Endodermal cell (in vitro differentiated cells): ENCODE results near the gene SRRM1. TPM values are rescaled to one million over a fixed set of nuclear protein-coding genes. Genes with fewer than 3 reads are reported as not detected.
A peak's percentile ranks its signal among the peaks of the same experiment; 100 is the strongest.

Experiments
- DNase-seq: peaks from one replicate; pipeline ENCODE4 v3.0.0-alpha.2; 2017
- H3K27ac ChIP-seq: 2 replicates; pipeline ENCODE4 v1.5.1; 2013; ENCODE audit warnings: mild to moderate bottlenecking, low read depth, low read length, moderate library complexity
- H3K27me3 ChIP-seq: 2 replicates; pipeline ENCODE4 v1.6.1; 2013; ENCODE audit warnings: mild to moderate bottlenecking, low read length, moderate library complexity; ENCODE audit not compliant: insufficient read depth, control insufficient read depth, poor library complexity, severe bottlenecking
- H3K36me3 ChIP-seq: 2 replicates; pipeline ENCODE4 v1.7.0; 2013; ENCODE audit warnings: mild to moderate bottlenecking, low read length, moderate library complexity; ENCODE audit not compliant: control insufficient read depth, insufficient read depth
- H3K4me1 ChIP-seq: one replicate; pipeline ENCODE4 v1.7.0; 2013; ENCODE audit warnings: low read length; ENCODE audit not compliant: control insufficient read depth, insufficient read depth
- H3K4me3 ChIP-seq: 2 replicates; pipeline ENCODE4 v1.5.1; 2013; ENCODE audit warnings: mild to moderate bottlenecking, low read length, moderate library complexity
- H3K9ac ChIP-seq: 2 replicates; pipeline ENCODE4 v1.6.1; 2013; ENCODE audit warnings: mild to moderate bottlenecking, low read length, moderate library complexity; ENCODE audit not compliant: poor library complexity, severe bottlenecking; ENCODE audit errors: extremely low read depth
- H3K9me3 ChIP-seq: 2 replicates; pipeline ENCODE4 v1.6.1; 2013; ENCODE audit warnings: mild to moderate bottlenecking, low read length, moderate library complexity; ENCODE audit not compliant: control insufficient read depth
- H3K27ac Mint-ChIP-seq: 2 replicates; pipeline ENCODE4 v1.8.0; 2020; ENCODE audit warnings: mixed read lengths
- H3K27me3 Mint-ChIP-seq: 2 replicates; pipeline ENCODE4 v1.8.0; 2021; ENCODE audit warnings: mild to moderate bottlenecking, mixed read lengths; ENCODE audit not compliant: insufficient read depth
- H3K36me3 Mint-ChIP-seq: 2 replicates; pipeline ENCODE4 v1.8.0; 2020; ENCODE audit warnings: low read depth, mixed read lengths
- H3K4me1 Mint-ChIP-seq: 2 replicates; pipeline ENCODE4 v1.8.0; 2020; ENCODE audit warnings: mixed read lengths
- H3K4me3 Mint-ChIP-seq: 2 replicates; pipeline ENCODE4 v1.8.0; 2020; ENCODE audit warnings: mild to moderate bottlenecking, moderate library complexity, mixed read lengths
- H3K9me3 Mint-ChIP-seq: 2 replicates; pipeline ENCODE4 v1.8.0; 2020; ENCODE audit warnings: mild to moderate bottlenecking, mixed read lengths
- CTCF ChIP-seq: fragments of 200-600 bp; sonication (generic); conservative IDR thresholded peaks from 2 replicates; pipeline ENCODE4 v1.5.0; 2021; ENCODE audit warnings: antibody characterized with exemption, mild to moderate bottlenecking
- WGBS, 2 experiments: methylation state at CpG; one replicate each; pipeline versions ENCODE4 v1.1.5 to v1.1.7; 2013; ENCODE audit warnings: missing lambda C conversion rate in 2 of 2, mixed read lengths in 1 of 2; ENCODE audit not compliant: insufficient coverage in 1 of 2, insufficient read length in 1 of 2; 5-methylcytosine and 5-hydroxymethylcytosine counted together
- total RNA-seq, 2 donors: library from RNA; stranded (reverse); fragmentation: NEBNext Ultra II Directional in 1 of 2; extraction: Animal tissue kit (Norgen Biotek cat#: 25700) in 1 of 2; gene quantifications; 2 replicates in 1 of 2; 3 replicates in 1 of 2; pipeline ENCODE4 v1.2.1, GENCODE V29; 2021

Gene SRRM1
- total RNA-seq, 2 donors from 2014 or later = 233 to 293 TPM

GRCh38 chr1:24640288-24640687 lies 2.8 kb upstream of the SRRM1 start:
- no peaks in the 10 kb centered on the region for H3K9me3 Mint-ChIP-seq
- no peaks in the 10 kb centered on the region for H3K4me1 ChIP-seq
- peaks cover 4% of the 10 kb centered on the region for H3K36me3 Mint-ChIP-seq
- H3K4me1 Mint-ChIP-seq = peaks cover 21% of the 10 kb centered on the region
- no peak overlapping the region for H3K4me3 ChIP-seq
- peaks cover 5% of the 10 kb centered on the region for H3K36me3 ChIP-seq
- H3K4me3 Mint-ChIP-seq = no peak overlapping the region
- H3K27me3 Mint-ChIP-seq = peaks cover 4% of the 10 kb centered on the region
- WGBS, 2 experiments = 91 to 93% methylated on average over 4 to 7 of the region's 7 CpGs
- no peaks in the 10 kb centered on the region for H3K9me3 ChIP-seq
- H3K9ac ChIP-seq = no peak overlapping the region
- peaks cover 6% of the 10 kb centered on the region for H3K27me3 ChIP-seq
- H3K27ac ChIP-seq = no peak overlapping the region
- no peak overlapping the region for H3K27ac Mint-ChIP-seq
- no peak for TF ChIP-seq CTCF
- peak; percentile 73 for DNase-seq

DNA sequence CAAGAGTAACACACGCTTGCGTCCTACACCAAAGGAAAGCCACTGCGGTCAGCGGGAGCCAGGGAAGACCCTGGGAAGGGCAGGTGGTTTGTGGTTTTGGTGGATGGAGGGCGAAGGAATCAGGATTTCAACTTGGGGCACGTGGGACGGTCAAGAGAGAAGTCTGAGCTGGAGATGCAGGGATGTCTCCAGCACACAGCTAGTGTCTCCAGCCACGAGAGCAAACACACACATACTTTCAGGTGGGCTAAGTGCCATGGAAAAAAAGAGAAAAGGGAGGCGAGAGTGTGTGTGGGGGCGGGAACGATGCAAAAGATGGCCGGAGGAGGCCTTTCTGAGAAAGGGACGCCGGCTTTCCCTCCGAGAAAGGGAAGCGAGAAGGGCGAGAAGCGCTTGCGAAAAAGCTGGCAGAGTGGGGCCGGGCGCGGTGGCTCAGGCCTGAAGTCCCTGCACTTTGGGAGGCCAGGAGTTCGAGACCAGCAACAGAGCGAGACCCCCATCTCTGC lies 1.4 kb upstream of the SRRM1 start:
- Histone ChIP-seq H3K4me3 (peak overlapping the region; percentile 93), H3K27me3 (peaks cover 6% of the 10 kb centered on the region), H3K4me1 (no peaks in the 10 kb centered on the region), H3K9ac (peak overlapping the region; percentile 1), H3K36me3 (peaks cover 17% of the 10 kb centered on the region), H3K9me3 (no peaks in the 10 kb centered on the region), H3K27ac (no peak overlapping the region)
- Mint-ChIP-seq H3K9me3 (no peaks in the 10 kb centered on the region), H3K27ac (peak overlapping the region; percentile 100), H3K36me3 (peaks cover 16% of the 10 kb centered on the region), H3K4me3 (peak overlapping the region; percentile 95), H3K4me1 (peaks cover 21% of the 10 kb centered on the region), H3K27me3 (no peaks in the 10 kb centered on the region)
- TF ChIP-seq CTCF = no peak
- DNase-seq = peak; percentile 73
- WGBS, 2 experiments = 60 to 70% methylated on average over 15 to 24 of the region's 24 CpGs

- peak overlapping the region; percentile 96 for H3K27ac Mint-ChIP-seq
- H3K4me3 Mint-ChIP-seq = peak overlapping the region; percentile 95
- H3K36me3 ChIP-seq = peaks cover 35% of the 10 kb centered on the region
- no peaks in the 10 kb centered on the region for H3K4me1 ChIP-seq
- H3K4me3 ChIP-seq = peak overlapping the region; percentile 93
- DNase-seq = peak; percentile 58
- no peaks in the 10 kb centered on the region for H3K9me3 Mint-ChIP-seq
- no peaks in the 10 kb centered on the region for H3K27me3 ChIP-seq
- TF ChIP-seq CTCF = no peak
- H3K9ac ChIP-seq = peak overlapping the region; percentile 84
- peak overlapping the region; percentile 79 for H3K27ac ChIP-seq
- H3K9me3 ChIP-seq = no peaks in the 10 kb centered on the region
- peaks cover 21% of the 10 kb centered on the region for H3K4me1 Mint-ChIP-seq
- peaks cover 34% of the 10 kb centered on the region for H3K36me3 Mint-ChIP-seq
- no peaks in the 10 kb centered on the region for H3K27me3 Mint-ChIP-seq
- 0% methylated on average over 1 to 53 of the region's 53 CpGs for WGBS, 2 experiments
These were observed 429 bp downstream of the SRRM1 start for GRCh38 chr1:24643363-24644099.
